ENCODE data around the gene NT5C2. TPM values are rescaled to one million over a fixed set of nuclear protein-coding genes. Genes with fewer than 3 reads are reported as not detected.

NT5C2 gene
- total and polyA plus RNA-seq, 2 of the 8 experiments (the other 6 are each of a cell fraction or from before 2014, with no cell fraction given) = 35.2 to 106 TPM

GRCh38 chr10:103207141-103207540, 14.1 kb upstream of the NT5C2 start:
- Histone ChIP-seq H2AFZ (ENCODE audit: low read length) (no peak overlapping the region), H4K20me1 (replicated peaks in 1 of 2; ENCODE audit: control insufficient read depth in 1 of 2, insufficient read depth in 2 of 2, low read length in 2 of 2) (no peaks in the 10 kb centered on the region), H3K23me2 (ENCODE audit: low read depth, low read length) (no peaks in the 10 kb centered on the region), H4K91ac (replicated peaks; ENCODE audit: insufficient read length, low read length) (no peak overlapping the region), H3K4me3 (ENCODE audit: extremely low read depth in 1 of 4, insufficient read depth in 2 of 4, low read depth in 3 of 4, low read length in 4 of 4) (no peak overlapping the region), H2BK20ac (ENCODE audit: low read length) (no peak overlapping the region), H2BK120ac (replicated peaks; ENCODE audit: low read depth, low read length) (no peak overlapping the region), H2BK15ac (ENCODE audit: low read length) (no peak overlapping the region), H3K9me3 (ENCODE audit: insufficient read depth in 2 of 2, low read depth in 1 of 2, low read length in 1 of 2) (peaks cover 3 to 5% of the 10 kb centered on the region in 2 experiments), H3K56ac (replicated peaks; ENCODE audit: insufficient read length, low read depth, low read length) (no peak overlapping the region), H3K4me2 (ENCODE audit: insufficient read depth in 1 of 2, low read depth in 2 of 2, low read length in 2 of 2) (no peak overlapping the region), H3K9ac (replicated peaks in 1 of 4; ENCODE audit: extremely low read depth in 1 of 4, low read depth in 3 of 4, low read length in 3 of 4) (no peak overlapping the region), H3K4me1 (replicated peaks in 1 of 4; ENCODE audit: control insufficient read depth in 3 of 4, insufficient read depth in 4 of 4, low read length in 3 of 4) (peaks cover 3 to 14% (median 8%) of the 10 kb centered on the region in 4 experiments; a peak in 5 of 7 replicates), H3K27me3 (replicated peaks in 1 of 4; ENCODE audit: control insufficient read depth in 3 of 4, extremely low read depth in 1 of 4, insufficient read depth in 3 of 4, low read length in 3 of 4) (no peaks in the 10 kb centered on the region), H3K36me3 (ENCODE audit: control insufficient read depth in 2 of 4, insufficient read depth in 4 of 4, low read length in 3 of 4) (no peaks in the 10 kb centered on the region; a peak in 1 of 8 replicates), H3K18ac (ENCODE audit: extremely low read depth, low read length) (no peak overlapping the region), H3K79me1 (ENCODE audit: low read depth, low read length) (no peaks in the 10 kb centered on the region), H4K8ac (ENCODE audit: extremely low read depth, insufficient read depth, low read length) (no peak overlapping the region), H2AK5ac (ENCODE audit: low read depth, low read length) (0 out of 2 replicates have a peak overlapping the region, but pooled peaks have one; percentile 39), H3K27ac (ENCODE audit: low read depth, low read length) (no peak overlapping the region), H3K79me2 (ENCODE audit: control insufficient read depth in 1 of 2, insufficient read depth in 2 of 2, low read length in 2 of 2) (no peaks in the 10 kb centered on the region), H2BK12ac (ENCODE audit: low read depth, low read length) (0 out of 2 replicates have a peak overlapping the region, but pooled peaks have one; percentile 23), H3K4ac (replicated peaks; ENCODE audit: insufficient read length, low read depth, low read length) (no peak overlapping the region), H4K5ac (ENCODE audit: insufficient read length, low read depth, low read length) (no peak overlapping the region), H3K23ac (ENCODE audit: insufficient read length) (no peak overlapping the region), H3K14ac (ENCODE audit: insufficient read length) (no peak overlapping the region), H2BK5ac (ENCODE audit: low read depth, low read length) (no peak overlapping the region)
- ChIA-PET POLR2A (ENCODE audit: partially characterized antibody) (interaction anchor here (1.0 kb wide), 1 partner anchor 14 kb away, joined by 5 read pairs; the partner anchor contains the start of gene NT5C2), CTCF (ENCODE audit: partially characterized antibody) (interaction anchor here (0.8 to 0.9 kb wide), 2 partner anchors 31 to 38 kb away, joined by 3 to 4 read pairs; no protein-coding TSS in a partner anchor)
- no peak for FAIRE-seq
- no peak for DNase-seq (ENCODE audit: low read depth in 1 of 2, low spot score in 2 of 2)
- WGBS, 2 experiments (ENCODE audit: extremely low coverage in 1 of 2, insufficient coverage in 1 of 2, insufficient read length in 1 of 2, insufficient replicate concordance in 2 of 2, low coverage in 1 of 2, low lambda C conversion rate in 2 of 2, missing lambda C conversion rate in 1 of 2) = 86% methylated on average over 2 of the region's 2 CpGs; no CpG with 5 or more reads in 1 of the 2 experiments
- TF ChIP-seq CBX5 (IDR thresholded peaks at IDR 0.05; ENCODE audit: low read depth, low read length) = no peak
- TF ChIP-seq SAP30 (IDR thresholded peaks at IDR 0.05; ENCODE audit: insufficient read depth, insufficient replicate concordance, low read length) = no peak
- no peak for TF ChIP-seq TBP (IDR thresholded peaks at IDR 0.05; ENCODE audit: low read depth, low read length)
- TF ChIP-seq JUND (IDR thresholded peaks at IDR 0.05; ENCODE audit: low read length) = no peak
- TF ChIP-seq CTBP2 (IDR thresholded peaks at IDR 0.05; ENCODE audit: borderline replicate concordance, insufficient read depth, insufficient read length, low read length) = no peak
- no peak for TF ChIP-seq KDM4A (IDR thresholded peaks at IDR 0.05; ENCODE audit: low read depth, low read length, severe bottlenecking)
- TF ChIP-seq POLR2A (IDR thresholded peaks at IDR 0.05; ENCODE audit: control extremely low read depth in 1 of 2, low read depth in 2 of 2, low read length in 2 of 2) = no peak
- TF ChIP-seq SIX5 (IDR thresholded peaks at IDR 0.05; ENCODE audit: low read depth, low read length) = no peak
- no peak for TF ChIP-seq RAD21 (IDR thresholded peaks at IDR 0.05 in 1 of 2, conservative IDR thresholded peaks at IDR 0.05 in 1 of 2; ENCODE audit: low read depth in 2 of 2, low read length in 2 of 2)
- no peak for TF ChIP-seq SIN3A (conservative IDR thresholded peaks at IDR 0.05 in 1 of 2, IDR thresholded peaks at IDR 0.05 in 1 of 2; ENCODE audit: low read depth in 1 of 2, low read length in 2 of 2)
- TF ChIP-seq SP4 (IDR thresholded peaks at IDR 0.05; ENCODE audit: low read length) = no peak
- no peak for TF ChIP-seq POU5F1 (IDR thresholded peaks at IDR 0.05; ENCODE audit: low read depth, low read length)
- no peak for TF ChIP-seq CEBPB (IDR thresholded peaks at IDR 0.05; ENCODE audit: low read depth, low read length)
- TF ChIP-seq TCF12 (IDR thresholded peaks at IDR 0.05; ENCODE audit: low read depth, low read length) = no peak
